LNCaP clone FGC (cell line): ENCODE results near the gene FAM25A.
"Not testable (repeated sequence)": the region's sequence is repeated elsewhere in the genome, so short reads cannot be mapped to it uniquely, and the experiment has no call there.

Source experiments
- DNase-seq: peaks from one replicate; pipeline ENCODE4 v3.0.0-alpha.2; 2011; ENCODE audit warnings: low read depth
- H3K4me3 ChIP-seq: 2 replicates; pipeline ENCODE4 v1.5.1; 2011; ENCODE audit warnings: mild to moderate bottlenecking, low read depth, low read length, control low read depth
- TF ChIP-seq, protein P1 (sequence below): IDR thresholded peaks from 2 replicates; pipeline ENCODE4 v1.5.1; 2012; ENCODE audit warnings: mild to moderate bottlenecking; ENCODE audit not compliant: control insufficient read depth, insufficient read depth; ENCODE audit errors: extremely low read depth

FAM25A gene

DNA sequence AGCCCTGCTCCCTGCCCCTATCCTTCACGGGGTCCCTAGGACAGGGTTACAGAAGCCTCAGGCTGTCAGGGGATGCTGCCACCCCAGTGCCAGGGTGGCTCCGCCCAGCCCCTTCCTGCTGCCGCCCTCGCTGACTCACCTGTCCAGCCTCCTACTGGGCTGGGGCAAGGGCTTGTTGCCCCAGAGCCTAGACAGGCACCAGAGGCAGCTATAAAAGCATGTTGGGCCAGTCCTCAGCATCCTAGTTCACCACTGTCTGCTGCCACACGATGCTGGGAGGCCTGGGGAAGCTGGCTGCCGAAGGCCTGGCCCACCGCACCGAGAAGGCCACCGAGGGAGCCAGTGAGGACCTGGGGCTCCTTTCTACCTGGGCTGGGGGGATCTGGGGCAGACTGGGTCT, at the start of gene FAM25A:
FAM25A (plus strand) TSS at position 239 of the 400 bp plus-strand sequence; CDS start at position 270, 31 bp downstream.
- not testable (repeated sequence) for DNase-seq, H3K4me3 ChIP-seq

DNA sequence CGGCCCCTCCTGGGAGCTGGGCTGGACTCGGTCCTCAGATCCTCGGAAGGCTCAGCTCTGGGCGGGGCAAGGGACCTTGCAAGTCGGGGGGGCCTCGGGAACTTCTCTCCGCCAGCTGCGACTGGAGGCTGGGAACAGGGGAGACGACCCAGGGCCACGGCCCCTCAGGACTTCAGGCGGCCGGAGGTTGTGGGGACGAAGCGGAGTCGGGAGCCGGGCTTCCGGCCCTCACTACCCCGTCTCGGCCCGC, 49.2 kb upstream of the FAM25A start:
- TF ChIP-seq, protein P1, sequence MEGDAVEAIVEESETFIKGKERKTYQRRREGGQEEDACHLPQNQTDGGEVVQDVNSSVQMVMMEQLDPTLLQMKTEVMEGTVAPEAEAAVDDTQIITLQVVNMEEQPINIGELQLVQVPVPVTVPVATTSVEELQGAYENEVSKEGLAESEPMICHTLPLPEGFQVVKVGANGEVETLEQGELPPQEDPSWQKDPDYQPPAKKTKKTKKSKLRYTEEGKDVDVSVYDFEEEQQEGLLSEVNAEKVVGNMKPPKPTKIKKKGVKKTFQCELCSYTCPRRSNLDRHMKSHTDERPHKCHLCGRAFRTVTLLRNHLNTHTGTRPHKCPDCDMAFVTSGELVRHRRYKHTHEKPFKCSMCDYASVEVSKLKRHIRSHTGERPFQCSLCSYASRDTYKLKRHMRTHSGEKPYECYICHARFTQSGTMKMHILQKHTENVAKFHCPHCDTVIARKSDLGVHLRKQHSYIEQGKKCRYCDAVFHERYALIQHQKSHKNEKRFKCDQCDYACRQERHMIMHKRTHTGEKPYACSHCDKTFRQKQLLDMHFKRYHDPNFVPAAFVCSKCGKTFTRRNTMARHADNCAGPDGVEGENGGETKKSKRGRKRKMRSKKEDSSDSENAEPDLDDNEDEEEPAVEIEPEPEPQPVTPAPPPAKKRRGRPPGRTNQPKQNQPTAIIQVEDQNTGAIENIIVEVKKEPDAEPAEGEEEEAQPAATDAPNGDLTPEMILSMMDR, result no peak
- DNase-seq, result no peak
- H3K4me3 ChIP-seq, result no peak overlapping the region

DNA sequence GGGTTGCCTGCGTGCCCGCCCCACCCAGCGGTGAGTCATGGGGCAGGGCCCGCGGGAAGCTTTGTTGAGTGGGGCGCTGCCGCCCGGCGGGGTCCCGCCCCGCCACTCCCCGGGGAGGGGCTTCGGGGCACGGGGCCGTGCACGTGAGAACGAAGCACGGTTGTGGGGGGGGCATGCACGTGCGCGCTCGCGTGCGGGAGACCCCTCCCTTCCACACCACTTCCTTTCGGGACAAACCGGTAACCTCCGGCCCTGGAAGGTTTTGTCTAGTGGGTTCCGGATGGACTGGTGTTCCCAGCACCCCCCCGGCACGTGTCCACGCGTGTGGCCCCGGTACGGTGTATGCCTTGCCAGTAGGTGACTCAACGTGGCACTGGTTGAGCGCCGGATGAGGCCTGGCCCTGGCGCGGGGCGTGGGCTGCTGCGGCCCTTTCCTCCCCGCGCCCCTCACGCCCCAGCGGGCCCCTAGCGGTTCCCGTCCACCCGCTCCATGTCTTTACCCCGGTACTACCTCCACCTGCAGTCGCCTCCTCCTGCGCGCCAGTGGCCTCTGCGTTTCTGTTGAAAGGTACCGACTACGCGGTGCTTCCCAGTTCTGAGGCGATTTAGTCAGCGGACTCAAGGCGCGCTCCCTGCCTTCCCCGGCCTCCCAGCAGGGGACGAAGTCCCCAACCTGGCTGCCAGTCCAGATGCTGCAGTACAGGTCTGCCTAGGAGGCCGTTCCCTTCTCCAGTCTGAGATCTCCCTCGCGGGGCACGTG, 48.7 kb upstream of the FAM25A start:
- H3K4me3 ChIP-seq, result no peak overlapping the region
- no peak for DNase-seq
- TF ChIP-seq, protein P1, result no peak

- H3K4me3 ChIP-seq, result no peak overlapping the region
- TF ChIP-seq, protein P1, result no peak
- no peak for DNase-seq
Observed at GRCh38 chr10:86972613-86973380, 47.3 kb upstream of the FAM25A start.

DNA sequence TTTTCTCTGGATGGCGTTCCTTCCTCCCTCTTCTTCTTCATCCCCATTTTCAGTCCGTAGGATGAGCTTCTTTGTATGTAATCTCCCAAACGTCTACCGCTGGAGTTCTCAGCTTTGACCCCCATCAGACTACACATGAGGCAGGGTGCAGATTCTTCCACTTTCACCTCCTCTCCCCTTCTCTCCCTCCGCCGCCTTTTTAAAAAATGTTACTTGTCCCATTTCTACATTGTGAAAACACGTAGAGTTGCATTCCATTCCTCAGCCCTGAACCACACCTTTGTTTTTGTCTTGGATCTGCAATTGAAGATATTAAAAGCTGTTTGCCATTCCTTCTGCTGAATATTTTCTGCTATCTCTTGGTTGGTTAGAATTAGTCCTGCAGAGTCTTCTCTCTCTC, 45.6 kb upstream of the FAM25A start:
- TF ChIP-seq, protein P1, result no peak
- no peak for DNase-seq
- no peak overlapping the region for H3K4me3 ChIP-seq

DNA sequence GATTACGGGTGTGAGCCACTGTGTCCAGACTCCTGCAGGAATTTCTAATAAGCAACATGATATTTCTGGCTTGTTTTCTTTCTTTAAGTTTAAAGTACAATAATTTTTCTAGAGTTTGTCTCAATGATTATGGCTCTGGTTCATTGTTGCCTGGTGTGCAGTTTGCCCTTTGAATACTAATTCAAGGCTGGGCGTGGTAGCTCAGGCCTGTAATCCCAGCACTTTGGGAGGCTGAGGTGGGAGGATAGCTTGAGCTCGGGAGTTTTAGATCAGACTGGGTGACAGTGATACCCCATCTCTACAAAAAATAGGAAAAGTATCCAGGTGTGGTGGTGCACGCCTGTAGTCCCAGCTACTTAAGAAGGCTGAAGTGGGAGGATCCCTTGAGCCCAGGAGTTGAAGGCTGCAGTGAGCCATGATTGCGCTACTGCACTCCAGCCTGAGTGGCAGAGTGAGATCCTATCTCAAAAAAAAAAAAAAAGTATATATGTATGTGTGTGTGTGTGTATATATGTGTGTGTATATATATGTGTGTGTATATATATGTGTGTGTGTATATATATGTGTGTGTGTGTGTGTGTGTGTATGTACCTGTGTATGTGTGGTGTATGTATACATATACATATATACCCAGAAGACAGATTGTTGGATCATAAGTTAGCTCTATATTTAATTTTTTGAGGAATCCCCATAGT, 43.6 kb upstream of the FAM25A start:
- TF ChIP-seq, protein P1, result no peak
- H3K4me3 ChIP-seq, result no peak overlapping the region
- DNase-seq, result no peak

GRCh38 chr10:86978457-86978856, 41.6 kb upstream of the FAM25A start:
- not testable (repeated sequence) for DNase-seq, H3K4me3 ChIP-seq
